Stimulated activated CD4-positive, alpha-beta T cell treated with anti-CD3 and anti-CD28 coated beads, TNF-alpha, amount 100 ng/mL, for 4 hours (primary cell): ENCODE data around the gene STAB1.

ENCODE experiments used
- DNase-seq, 3 experiments: peaks; one replicate each; pipeline ENCODE4 v3.0.0-alpha.2; 2020; ENCODE audit warnings: low read depth in 3 of 3

Gene STAB1

GRCh38 chr3:52494886-52495495, at the start of gene STAB1:
TSS of gene STAB1 (plus strand) at chr3:52495338. CDS start at chr3:52495414, 76 bp downstream.
- no peak for DNase-seq

GRCh38 chr3:52446042-52446441, 49.1 kb upstream of the STAB1 start:
- DNase-seq: no peak

GRCh38 chr3:52446631-52447511, 48.3 kb upstream of the STAB1 start:
- peak; percentile 50 to 54 (median 52) for DNase-seq

DNA sequence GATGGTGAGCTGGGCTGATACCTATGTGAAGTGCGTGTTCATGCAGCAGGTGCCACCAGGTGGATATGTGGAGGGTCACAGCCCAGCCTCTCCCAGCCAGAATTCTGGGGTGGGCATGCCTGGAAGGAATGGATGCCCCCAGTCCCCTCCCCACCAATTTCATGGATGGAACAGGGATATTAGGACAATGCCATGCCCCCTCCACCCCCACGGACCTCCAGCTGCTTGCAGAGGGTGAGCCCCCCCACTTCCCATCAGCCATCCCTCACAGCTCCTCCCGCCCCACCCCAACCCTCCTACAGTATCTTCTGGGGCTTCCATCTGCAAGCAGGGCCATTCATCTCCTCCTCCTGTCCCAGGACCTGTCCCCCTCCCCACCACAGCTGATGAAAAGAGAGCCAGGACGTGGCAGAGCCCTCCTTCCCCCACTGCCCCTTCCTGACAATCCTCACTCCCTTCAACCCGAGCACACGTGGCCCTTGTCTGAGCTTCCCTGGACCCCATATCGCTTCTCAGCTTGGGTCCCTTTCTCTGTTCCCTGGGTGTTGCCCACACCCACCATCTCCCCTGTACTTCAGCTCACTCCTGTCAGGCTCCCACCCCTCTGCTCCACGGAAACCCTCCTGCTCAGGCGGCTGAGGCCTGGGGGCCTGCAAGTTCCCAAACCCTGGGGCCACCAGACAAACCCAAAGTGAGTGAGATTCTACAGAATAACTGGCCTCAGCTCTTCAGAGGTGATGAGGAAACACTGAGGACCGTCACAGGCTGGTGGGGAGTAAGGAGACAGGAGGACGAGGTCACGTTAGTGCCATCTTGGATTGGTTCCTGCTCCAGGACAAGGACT, 47.4 kb upstream of the STAB1 start:
- no peak for DNase-seq

DNA sequence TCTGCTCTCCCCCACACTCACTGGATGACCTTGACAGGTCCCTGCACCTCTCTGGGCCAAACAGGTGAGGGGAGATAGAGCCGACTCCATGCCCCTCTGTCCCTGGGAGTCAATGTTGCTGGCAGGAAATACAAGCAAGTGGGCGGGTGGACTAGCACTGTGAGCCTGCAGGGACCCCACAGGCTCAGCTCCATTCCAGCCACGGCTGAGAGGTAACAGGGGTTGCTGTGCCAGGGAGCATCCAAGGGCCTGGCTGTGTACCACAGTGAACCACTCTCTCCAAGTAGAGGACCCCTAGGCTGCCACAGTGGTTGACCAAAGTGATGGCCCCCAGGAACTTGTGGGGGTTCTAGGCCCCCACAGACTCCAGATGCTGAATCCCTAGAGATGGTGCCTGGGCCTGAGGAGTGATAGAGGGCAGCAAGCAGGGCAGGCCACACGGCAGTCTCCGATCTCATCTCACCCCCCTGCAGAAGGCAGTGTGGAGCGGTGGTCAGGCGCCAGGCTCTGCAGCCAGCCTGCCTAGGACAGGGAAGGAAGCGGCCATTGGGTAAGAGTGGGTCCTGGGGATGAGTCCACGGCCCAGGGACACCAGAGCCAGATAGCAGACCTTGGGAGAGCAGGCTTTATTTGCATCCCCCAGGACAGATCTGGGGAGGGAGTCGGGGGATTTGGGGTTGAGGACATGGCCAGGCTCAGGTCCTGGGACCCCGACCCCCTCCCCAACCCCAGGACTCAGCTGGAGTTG, 44.5 kb upstream of the STAB1 start:
- DNase-seq: no peak

DNA sequence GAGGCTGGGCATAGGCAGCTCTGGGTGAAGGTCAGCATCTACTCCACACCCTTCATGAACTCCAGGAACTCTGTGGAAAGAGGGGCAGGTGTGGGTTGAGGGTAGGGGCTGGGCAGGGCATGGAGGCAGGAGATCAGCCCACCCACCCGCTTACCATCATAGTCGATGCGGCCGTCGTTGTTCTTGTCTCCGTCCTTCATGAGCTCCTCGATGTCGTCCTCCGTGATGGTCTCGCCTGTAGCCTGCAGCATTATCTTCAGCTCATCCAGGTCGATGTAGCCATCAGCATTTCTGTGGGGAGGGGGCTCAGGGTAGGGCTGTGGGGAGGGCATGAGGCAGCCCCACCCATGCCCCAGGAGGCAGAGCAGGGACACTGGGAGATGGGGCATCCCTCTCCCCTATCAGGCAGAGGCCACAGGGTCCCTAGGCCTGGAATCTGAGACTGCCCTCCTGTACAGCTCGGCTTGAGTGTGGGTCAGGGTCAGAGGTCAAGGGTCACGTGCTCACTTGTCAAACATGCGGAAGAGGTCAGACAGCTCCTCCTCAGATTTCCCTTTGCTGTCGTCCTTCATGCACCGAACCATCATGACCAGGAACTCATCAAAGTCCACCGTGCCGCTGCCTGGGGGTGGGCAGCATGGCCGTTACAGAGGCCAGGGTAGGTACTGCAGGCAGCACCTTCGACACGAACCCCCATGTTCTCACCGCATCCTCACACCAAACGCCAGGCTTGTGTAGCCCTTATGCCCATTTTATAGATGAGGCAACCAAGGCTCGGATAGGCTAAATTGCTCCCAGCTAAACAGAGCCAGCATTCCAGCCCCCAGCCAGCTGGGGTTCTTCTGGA, 43.7 kb upstream of the STAB1 start:
- DNase-seq: no peak

DNA sequence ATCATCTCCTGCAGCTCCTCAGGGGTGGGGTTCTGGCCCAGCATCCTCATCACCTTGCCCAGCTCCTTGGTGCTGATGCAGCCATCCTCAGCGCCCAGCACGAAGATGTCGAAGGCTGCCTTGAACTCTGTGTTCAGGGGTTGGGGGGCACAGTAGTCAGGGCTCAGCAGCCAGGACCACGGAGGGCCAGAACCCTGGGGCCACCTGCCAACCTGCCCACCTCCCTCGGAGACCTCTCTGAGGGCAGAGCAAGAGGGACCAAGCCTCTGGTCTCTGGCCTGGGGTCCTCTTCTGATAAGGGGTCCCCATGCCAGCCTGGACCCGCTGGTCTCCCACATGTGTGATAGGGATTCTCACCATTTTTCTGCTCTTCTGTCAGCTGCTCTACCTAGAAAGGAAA, 43.0 kb upstream of the STAB1 start:
- no peak for DNase-seq

DNA sequence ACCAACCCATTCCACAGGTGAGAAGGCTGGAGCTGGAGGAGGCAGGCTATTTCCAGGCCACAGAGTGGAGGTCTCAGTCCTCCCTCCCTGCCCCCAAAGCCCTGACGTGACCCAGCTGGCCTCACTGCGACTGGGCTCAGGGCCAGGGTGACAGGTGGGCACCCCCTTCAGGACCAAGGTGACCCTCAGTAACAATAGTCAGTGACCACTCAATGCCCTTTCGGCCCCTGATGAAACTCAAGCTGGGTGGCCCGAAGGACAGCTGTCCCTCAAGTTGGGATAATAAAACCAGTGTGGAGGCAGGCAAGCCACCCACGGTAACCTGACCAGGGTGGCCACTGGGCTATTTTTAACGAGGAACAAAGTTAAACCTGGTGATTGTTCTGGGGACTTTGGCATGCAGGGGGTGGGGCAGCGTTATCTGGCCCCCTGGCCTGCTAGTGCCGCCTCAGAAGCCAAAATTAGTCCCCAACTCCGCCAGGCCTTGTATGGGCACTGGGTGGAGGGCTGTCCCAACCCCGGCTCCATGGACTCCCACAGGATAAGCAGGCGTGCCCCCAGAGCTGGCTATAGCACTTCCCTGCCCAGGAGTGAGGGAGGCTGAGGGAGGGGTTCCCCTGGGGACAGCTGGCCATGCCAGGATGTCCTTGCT, 42.4 kb upstream of the STAB1 start:
- no peak for DNase-seq

DNA sequence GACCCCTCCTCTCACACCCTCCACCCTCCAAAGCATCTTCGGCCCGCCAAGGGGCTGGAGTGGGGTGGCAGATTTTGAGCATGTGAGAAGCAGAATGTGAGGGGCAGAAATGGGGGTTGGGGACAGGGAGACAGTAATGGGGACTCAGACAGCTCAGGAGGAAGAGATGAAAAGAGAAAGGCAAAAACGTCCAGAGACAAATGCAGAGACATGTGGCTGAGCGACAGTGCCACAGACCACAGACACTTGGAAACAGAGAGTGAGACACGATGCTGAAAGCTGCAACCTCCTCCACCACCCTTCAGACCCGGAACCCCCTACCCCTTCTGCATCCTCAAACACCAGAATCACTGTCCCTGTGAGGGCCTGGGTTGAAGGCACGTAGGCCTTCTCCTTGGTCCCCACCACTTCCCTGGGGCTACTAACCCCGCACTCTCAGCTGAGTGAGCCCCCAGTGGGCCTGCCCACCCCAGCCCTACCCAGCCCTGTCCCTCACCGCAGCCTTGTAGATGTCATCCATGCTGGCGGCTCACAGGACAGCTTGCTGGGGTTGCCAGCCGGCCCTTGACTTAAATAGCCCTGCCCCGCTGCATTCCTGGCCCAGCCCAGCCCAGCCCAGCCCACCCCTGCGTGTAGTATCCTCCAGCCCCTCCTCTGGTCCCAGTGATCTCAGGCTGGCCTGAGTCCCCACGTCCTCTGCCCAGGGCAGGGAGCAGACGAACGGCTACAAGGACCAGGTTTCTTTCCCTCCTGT, 41.5 kb upstream of the STAB1 start, which contains the start of gene TNNC1:
Gene TNNC1, minus strand, starts transcription at position 546 of the 754 bp plus-strand sequence. Its CDS starts 26 bp downstream, at position 520.
- no peak for DNase-seq

GRCh38 chr3:52454250-52454937, 40.7 kb upstream of the STAB1 start:
- DNase-seq: no peak

GRCh38 chr3:52454938-52455282, 40.2 kb upstream of the STAB1 start:
- DNase-seq: no peak

DNA sequence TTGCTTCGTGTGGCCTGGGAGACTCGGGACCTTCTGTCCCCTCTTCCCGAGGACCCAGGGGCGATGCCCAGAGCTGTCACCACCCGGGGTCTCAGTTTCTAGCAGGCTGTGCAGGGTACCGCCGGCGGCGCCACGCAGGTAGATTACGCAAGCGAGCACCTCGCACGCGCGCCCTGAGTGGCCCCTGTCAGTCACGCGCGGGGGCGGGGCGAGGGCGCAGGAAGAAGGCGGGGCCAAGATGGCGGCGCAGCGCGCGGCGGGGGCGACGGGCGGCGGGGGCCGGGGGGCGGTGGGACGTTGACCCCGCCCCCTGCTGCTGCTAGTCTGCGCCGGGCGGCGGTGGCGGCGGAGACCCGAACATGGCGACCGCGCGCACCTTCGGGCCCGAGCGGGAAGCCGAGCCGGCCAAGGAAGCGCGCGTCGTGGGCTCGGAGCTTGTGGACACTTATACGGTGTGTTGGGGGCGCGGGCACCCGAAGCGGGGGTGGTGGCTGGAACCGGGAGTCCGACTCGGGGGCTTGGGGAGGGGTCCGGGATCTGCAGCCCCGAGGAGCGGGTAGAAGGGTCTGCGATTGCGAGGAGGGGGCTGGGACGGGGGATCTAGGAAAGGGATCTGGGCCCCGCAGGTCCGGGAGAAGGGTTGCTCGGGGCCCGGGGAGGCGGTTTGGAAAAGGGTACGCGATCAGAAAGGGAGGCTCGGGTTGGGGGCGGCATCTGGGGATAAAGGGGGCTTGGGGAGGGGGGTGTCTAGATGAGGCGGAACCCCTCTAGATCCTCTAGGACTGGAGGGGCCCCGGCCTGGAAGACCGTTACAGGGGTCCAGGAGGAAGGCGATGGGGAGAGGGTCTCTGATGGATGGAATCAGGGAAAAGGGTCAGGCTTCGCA, 39.6 kb upstream of the STAB1 start, which contains the start of gene NISCH:
Gene NISCH, plus strand, starts transcription at position 322 of the 886 bp plus-strand sequence. Its CDS starts 38 bp downstream, at position 360.
- DNase-seq: peak; percentile 95 to 98 (median 97)

DNA sequence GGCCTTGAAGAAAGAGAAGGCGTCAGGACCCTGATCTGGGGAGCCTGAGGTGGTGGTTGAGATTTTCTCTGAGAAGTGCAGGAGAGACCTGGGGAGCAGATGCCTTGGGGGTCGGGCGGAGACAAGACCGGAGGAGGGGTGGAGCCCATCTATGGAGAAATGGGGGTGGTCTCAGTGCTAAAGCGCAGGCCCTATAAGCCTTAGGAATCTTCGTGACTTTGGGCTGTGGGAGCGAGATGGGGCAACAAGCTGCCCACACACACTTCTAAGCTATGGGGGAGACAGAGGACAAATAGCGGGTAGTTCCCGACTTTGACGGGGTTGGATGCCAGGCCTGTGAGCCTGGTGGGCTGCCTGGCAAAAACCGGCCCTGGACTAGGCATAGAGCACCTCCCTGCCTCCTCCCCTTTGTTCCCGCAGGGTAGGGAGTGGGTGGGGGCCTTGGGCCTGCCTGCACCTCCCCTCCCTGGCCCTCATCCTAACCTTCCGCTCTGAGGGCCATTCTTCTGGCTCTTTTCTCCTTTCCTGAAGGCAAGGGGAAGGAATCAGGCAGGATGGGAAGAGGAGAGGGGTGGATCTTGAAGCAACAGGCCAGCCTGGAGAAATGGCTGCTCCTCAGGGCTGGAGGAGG, 38.9 kb upstream of the STAB1 start:
- no peak for DNase-seq

- DNase-seq: no peak
Measured at GRCh38 chr3:52456800-52457183, 38.3 kb upstream of the STAB1 start.

GRCh38 chr3:52458031-52458760, 36.9 kb upstream of the STAB1 start:
- no peak for DNase-seq

GRCh38 chr3:52458770-52459545, 36.2 kb upstream of the STAB1 start:
- DNase-seq: no peak
